Astrocyte of the cerebellum (primary cell): Measurements from ENCODE around the gene LIFR.

ENCODE experiments used
- DNase-seq: peaks from one replicate; pipeline ENCODE4 v3.0.0-alpha.2; 2011; ENCODE audit warnings: low read depth
- H3K4me3 ChIP-seq: 2 replicates; pipeline ENCODE4 v1.5.1; 2011; ENCODE audit warnings: mild to moderate bottlenecking, low read depth, low read length, moderate library complexity
- in situ Hi-C: cut with HindIII; loops from 2 replicates; pipeline ENCODE4 v1.10.0; 2017; ENCODE audit warnings: low sequenced_read_pairs
- TF ChIP-seq, protein P1 (sequence below): IDR thresholded peaks from 2 replicates; pipeline ENCODE4 v1.5.1; 2012; ENCODE audit warnings: low read length, low read depth, moderate library complexity, mild to moderate bottlenecking; ENCODE audit errors: missing control alignments

The LIFR gene

DNA sequence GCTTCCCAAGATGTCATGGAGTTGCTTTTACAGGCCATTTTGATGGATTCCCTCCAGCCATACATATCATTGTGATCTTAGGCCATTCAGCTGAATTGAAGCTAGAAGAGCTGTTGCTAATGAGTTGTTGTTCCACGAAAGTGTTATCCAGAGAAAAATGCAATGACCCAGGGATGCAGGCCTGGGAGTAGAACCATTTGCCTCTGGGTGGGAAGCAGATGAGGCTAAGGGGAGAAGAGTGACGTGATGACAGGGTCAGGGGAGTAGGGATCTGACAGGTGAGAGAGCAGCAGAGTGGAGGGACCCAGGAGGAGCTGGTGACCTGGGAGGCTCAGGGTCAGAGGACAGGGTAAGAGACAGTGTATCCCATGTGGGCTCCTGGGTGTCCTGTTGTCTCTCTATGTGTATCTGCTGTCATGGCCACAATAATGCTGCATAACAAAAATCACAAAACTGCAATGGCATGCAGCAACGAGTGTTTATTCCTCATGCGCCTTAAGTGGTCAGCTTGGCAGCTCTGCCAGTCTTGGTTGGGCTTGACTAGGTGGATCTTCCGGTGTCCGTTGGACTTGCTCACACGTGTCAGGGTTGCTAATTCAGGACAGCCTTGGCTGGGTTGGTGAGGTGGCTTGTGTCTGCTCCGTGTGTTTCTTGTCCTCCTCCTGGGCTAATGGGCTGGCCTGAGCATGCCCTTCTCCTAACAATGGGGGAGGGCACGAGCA is 90.6 kb downstream of the LIFR start:
- DNase-seq: no peak
- in situ Hi-C loops: no loop called here
- TF ChIP-seq, protein P1, sequence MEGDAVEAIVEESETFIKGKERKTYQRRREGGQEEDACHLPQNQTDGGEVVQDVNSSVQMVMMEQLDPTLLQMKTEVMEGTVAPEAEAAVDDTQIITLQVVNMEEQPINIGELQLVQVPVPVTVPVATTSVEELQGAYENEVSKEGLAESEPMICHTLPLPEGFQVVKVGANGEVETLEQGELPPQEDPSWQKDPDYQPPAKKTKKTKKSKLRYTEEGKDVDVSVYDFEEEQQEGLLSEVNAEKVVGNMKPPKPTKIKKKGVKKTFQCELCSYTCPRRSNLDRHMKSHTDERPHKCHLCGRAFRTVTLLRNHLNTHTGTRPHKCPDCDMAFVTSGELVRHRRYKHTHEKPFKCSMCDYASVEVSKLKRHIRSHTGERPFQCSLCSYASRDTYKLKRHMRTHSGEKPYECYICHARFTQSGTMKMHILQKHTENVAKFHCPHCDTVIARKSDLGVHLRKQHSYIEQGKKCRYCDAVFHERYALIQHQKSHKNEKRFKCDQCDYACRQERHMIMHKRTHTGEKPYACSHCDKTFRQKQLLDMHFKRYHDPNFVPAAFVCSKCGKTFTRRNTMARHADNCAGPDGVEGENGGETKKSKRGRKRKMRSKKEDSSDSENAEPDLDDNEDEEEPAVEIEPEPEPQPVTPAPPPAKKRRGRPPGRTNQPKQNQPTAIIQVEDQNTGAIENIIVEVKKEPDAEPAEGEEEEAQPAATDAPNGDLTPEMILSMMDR: no peak
- H3K4me3 ChIP-seq: no peak overlapping the region

DNA sequence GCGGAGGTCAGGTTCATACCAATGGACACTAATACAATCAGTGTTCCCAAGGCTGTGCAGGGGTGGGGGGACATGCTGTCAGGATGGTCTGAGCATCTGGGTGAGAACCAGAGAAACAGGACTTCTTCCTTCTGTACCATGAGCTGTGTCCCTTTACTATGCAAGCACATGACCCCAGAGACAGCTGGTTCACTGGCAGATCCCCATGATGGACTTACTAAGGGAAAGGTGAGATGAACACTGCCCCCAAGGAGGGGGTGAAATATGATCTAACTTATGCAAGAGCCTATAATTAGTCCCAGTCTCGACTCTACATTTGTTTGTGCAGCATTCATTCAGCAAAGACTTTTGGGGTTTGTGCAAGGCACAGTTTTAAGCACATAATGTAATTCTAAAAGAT is 91.4 kb downstream of the LIFR start:
- TF ChIP-seq, protein P1: no peak
- no peak for DNase-seq
- in situ Hi-C loops: no loop called here
- no peak overlapping the region for H3K4me3 ChIP-seq

DNA sequence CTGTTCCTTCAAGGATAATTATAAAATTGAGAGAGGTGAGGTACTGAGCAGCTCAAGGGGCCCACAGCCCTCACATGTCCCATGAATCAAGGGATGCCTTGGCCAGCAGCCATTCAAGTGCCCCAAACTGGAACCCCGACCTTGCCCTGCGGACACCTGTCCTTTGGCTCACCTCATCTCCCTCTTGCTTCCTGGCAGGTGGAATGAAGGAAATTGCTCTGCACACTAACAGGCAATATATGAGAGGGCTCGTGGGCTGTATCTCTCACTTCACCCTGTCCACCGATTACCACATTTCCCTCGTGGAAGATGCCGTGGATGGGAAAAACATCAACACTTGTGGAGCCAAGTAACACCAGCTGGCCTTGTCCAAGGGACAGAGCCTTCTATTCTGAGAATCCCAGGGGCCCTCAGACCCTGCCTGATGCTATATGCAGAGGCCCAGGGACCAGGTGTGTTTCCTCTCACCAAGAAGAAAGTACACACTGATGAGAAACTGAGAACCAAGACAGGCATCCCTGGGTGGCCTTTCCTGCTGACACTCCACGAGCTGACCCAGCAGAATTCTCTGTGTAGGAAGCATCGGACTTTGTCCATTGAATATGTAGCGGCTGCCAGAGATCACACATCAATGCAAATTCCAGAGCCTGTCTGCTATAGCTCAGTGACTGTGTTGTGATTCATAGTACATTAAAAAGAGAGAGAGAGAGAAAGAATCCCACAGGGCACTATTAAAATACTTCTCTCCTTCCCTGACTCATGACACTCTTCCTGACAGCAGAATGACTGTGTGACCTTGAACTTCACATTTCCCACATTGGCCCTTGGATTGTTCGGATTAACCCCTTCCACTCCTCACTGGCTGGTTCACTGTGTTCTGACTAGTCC is 92.6 kb downstream of the LIFR start:
- TF ChIP-seq, protein P1: no peak
- no peak overlapping the region for H3K4me3 ChIP-seq
- peak; percentile 69 for DNase-seq
- in situ Hi-C loops: no loop called here

- TF ChIP-seq, protein P1: no peak
- no peak overlapping the region for H3K4me3 ChIP-seq
- no peak for DNase-seq
- in situ Hi-C loops: no loop called here
Observed at GRCh38 chr5:38462976-38463633, 93.3 kb downstream of the LIFR start.

DNA sequence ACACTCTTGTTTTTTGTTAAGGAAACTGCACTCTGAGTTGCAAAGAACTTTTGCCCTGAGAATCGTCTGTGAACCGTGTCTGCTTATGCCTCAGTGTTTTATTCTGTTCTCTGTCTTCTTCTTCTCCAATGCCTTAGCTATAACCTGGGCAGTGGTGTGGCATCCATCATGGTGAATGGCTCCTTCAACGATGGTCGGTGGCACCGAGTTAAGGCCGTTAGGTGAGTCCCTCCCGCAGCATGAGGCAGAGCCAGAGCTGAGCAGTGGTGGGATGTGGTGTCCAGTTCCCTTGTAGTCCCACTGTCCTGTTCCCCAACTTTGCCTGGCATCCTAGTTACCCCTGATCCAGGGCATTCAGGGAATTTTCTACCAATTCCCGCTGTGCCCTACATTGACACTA is 98.3 kb downstream of the LIFR start:
- DNase-seq: no peak
- TF ChIP-seq, protein P1: no peak
- in situ Hi-C loops: no loop called here
- H3K4me3 ChIP-seq: no peak overlapping the region

DNA sequence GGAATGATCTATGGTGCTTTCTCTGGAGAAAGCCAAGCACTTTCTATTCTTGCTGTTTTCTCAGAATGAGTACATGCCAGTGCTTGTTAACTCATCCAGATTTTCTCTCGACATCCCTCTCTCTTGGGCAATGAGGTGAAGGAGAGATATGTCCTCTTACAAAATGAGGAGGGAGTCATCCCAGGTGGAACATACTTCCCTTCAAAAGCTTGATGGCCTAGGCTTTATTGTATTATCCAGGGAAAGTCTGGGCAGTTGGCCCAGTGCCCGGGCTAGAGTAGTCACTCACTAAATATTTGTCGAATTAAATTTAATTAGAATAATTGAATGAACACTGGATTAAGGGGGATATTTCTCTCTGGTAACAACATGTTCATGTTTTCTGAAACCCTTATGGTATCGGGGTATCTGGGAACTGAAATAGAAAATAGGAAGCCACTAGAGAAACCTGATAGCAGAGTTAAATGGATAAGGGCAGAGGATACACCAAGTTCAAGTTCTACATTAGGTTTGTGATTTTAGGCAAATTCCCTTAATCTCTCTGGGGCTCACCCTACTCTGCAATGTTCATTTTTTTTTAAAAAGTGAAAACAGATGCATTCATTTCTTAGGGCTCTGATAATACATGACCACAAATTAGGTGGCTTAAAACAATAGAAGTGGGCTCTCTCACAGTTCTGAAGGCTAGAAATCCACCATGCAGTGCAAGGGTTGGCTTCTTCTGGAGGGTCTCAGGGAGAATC is 99.6 kb downstream of the LIFR start:
- H3K4me3 ChIP-seq: no peak overlapping the region
- no peak for DNase-seq
- TF ChIP-seq, protein P1: no peak
- in situ Hi-C loops: no loop called here
